ENCODE data around the gene KIAA1549.

DNA sequence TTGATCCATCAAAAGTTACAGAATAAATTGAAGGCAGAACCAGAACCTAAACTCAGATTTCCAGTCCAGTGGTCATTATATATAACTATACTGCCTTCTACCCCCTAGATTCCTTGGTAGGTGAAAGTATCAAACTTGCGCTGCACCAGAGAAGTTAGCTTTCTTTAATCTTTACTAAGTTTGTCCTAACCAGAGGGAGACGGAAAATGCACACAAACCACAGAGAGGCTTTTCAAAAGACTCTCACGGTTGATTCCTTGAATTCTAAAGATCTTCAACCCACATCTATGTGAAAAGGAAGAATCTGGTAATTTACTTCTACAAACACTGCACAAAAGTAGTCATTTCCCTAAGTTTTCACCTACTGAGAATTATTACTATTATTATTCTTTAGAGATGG lies 18.2 kb upstream of the KIAA1549 start:
- TF ChIP-seq, protein P1, sequence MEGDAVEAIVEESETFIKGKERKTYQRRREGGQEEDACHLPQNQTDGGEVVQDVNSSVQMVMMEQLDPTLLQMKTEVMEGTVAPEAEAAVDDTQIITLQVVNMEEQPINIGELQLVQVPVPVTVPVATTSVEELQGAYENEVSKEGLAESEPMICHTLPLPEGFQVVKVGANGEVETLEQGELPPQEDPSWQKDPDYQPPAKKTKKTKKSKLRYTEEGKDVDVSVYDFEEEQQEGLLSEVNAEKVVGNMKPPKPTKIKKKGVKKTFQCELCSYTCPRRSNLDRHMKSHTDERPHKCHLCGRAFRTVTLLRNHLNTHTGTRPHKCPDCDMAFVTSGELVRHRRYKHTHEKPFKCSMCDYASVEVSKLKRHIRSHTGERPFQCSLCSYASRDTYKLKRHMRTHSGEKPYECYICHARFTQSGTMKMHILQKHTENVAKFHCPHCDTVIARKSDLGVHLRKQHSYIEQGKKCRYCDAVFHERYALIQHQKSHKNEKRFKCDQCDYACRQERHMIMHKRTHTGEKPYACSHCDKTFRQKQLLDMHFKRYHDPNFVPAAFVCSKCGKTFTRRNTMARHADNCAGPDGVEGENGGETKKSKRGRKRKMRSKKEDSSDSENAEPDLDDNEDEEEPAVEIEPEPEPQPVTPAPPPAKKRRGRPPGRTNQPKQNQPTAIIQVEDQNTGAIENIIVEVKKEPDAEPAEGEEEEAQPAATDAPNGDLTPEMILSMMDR (IDR thresholded peaks at IDR 0.05; ENCODE audit: insufficient read depth, low read length, poor library complexity, severe bottlenecking) = no peak
- no peak for TF ChIP-seq EZH2phosphoT487 (conservative IDR thresholded peaks at IDR 0.05; ENCODE audit: low read length)
